ENCODE results near the gene IL17B.

Gene IL17B

DNA sequence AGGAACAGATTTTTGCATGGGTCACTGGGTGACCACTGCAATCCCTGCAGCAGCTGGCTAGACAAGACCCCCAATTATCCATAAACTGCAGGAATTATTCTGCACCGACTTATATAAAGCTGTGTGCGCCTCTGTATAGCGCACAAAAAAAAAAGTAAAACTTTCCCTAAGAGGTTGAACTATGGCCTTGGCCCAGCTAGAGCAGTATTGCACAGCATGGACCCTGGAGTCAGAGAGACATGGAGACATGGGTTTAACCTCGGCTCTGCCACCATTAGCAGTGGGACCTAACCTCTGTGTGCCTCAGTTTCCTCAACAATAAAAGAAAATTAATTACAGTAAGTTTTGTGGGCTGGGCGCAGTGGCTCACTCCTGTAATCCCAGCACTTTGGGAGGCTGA lies 50.9 kb downstream of the IL17B start:
- Mint-ChIP-seq H3K27ac (no peak overlapping the region), H3K9me3 (no peaks in the 10 kb centered on the region), H3K27me3 (no peaks in the 10 kb centered on the region), H3K4me1 (ENCODE audit: low read depth) (no peaks in the 10 kb centered on the region), H3K4me3 (no peak overlapping the region), H3K36me3 (ENCODE audit: low read depth) (no peaks in the 10 kb centered on the region)
- intact Hi-C loops (cut with micrococcal nuclease): no loop called here

DNA sequence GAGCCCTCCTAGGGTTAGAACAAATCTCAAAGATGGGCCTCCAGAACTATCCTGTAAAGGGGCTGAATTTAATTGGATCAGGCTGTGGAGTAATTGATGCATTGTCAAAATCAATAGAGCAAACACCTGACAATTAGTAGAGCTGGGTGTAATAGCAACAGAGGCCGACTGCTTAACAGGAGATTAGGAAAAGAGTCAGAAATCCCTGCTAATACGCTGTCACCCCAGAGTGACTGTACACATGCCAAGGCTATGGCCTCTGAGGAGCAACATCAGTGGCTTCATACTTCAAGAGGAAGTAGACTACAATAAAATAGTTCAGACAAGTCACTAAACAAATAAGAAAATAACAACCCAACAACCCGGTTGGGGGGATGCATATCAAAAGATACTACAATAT lies 52.5 kb downstream of the IL17B start:
- H3K27ac Mint-ChIP-seq: no peak overlapping the region

DNA sequence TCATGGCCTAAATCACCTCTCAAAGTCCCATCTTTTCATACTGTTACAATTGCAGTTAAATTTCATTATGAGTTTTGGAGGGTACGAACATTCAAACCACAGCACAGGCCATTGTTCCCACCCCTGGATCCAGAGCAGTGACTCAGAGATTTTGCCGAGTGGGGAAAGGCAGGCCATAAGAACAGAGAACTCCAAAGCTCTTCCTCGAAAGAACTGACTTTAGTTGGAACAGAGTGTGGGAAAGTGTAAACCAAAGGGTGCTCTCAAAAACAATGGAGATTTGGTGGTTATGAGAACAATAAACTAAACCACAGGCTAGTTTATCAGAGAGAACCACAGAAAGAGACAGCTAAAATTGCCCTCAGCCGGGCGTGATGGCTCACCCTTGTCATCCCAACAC lies 53.2 kb downstream of the IL17B start:
- intact Hi-C loops (cut with micrococcal nuclease): no loop called here
- H3K4me1 Mint-ChIP-seq (ENCODE audit: low read depth): no peaks in the 10 kb centered on the region
- no peaks in the 10 kb centered on the region for H3K36me3 Mint-ChIP-seq (ENCODE audit: low read depth)
- H3K9me3 Mint-ChIP-seq: no peaks in the 10 kb centered on the region
- no peak overlapping the region for H3K27ac Mint-ChIP-seq
- no peak overlapping the region for H3K4me3 Mint-ChIP-seq
- H3K27me3 Mint-ChIP-seq: no peaks in the 10 kb centered on the region

More for the DNA sequence above, 52.5 kb downstream of the IL17B start:
- H3K9me3 Mint-ChIP-seq: no peaks in the 10 kb centered on the region
- intact Hi-C loops (cut with micrococcal nuclease): no loop called here
- no peaks in the 10 kb centered on the region for H3K4me1 Mint-ChIP-seq (ENCODE audit: low read depth)
- H3K4me3 Mint-ChIP-seq: no peak overlapping the region
- no peaks in the 10 kb centered on the region for H3K36me3 Mint-ChIP-seq (ENCODE audit: low read depth)
- H3K27me3 Mint-ChIP-seq: no peaks in the 10 kb centered on the region

DNA sequence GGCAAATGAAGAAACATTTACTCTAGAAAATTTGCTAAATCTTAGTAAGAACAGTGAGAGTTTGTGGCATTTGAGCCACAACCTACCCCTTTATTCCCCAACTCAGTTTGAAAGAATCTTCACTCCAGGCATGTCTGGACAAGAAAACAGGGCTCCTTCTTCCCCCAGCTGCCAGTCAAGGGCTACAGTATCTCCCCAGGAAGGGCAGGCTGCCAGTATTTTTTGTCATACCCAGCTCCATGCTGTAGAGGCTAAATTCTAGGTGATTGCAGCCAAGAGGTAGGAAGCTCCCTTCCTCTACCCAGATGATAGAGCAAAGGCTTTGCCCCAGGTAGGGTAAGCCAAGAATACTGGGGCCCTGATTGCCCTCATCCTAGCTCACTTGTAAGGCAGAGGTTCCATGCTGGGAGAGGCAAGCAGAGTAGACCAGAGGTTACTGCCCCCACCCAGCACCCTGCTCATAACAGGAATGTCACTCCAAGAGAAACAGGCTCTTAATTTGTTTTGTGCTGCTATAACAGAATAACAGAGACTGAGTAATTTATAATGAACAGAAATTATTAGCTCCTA lies 53.8 kb downstream of the IL17B start:
- no peak overlapping the region for H3K4me3 Mint-ChIP-seq
- no peaks in the 10 kb centered on the region for H3K4me1 Mint-ChIP-seq (ENCODE audit: low read depth)
- H3K27me3 Mint-ChIP-seq: no peaks in the 10 kb centered on the region
- intact Hi-C loops (cut with micrococcal nuclease): no loop called here
- H3K9me3 Mint-ChIP-seq: no peaks in the 10 kb centered on the region
- H3K36me3 Mint-ChIP-seq (ENCODE audit: low read depth): no peaks in the 10 kb centered on the region
- no peak overlapping the region for H3K27ac Mint-ChIP-seq

DNA sequence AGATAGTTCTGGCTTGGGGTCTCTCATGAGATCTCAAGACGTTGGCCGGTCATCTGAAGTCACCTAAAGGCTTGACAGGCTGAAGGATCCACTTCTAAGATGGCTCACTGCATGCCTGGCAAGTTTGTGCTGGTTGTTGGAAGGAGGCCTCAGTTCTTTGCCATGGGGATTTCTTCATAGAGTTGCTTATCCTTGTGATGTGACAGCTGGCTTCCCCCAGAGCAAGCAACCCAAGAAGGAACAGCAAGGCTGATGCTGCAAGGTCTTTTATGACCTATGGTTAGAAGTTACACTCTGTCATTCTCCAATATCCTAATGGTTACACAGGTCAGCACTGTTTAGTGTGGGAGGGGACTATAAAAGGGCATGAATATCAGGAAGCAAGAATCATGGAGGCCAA lies 54.5 kb downstream of the IL17B start:
- no peaks in the 10 kb centered on the region for H3K9me3 Mint-ChIP-seq
- no peaks in the 10 kb centered on the region for H3K36me3 Mint-ChIP-seq (ENCODE audit: low read depth)
- H3K27me3 Mint-ChIP-seq: no peaks in the 10 kb centered on the region
- no peak overlapping the region for H3K4me3 Mint-ChIP-seq
- no peak overlapping the region for H3K27ac Mint-ChIP-seq
- no peaks in the 10 kb centered on the region for H3K4me1 Mint-ChIP-seq (ENCODE audit: low read depth)
- intact Hi-C loops (cut with micrococcal nuclease): no loop called here
